Large intestine (tissue), 3 donors: ENCODE data around the gene CRISPLD2. TPM values are rescaled to one million over a fixed set of nuclear protein-coding genes. Genes with fewer than 3 reads are reported as not detected.
A peak's percentile ranks its signal among the peaks of the same experiment; 100 is the strongest.

ENCODE experiments used
- DNase-seq, 2 donors: peaks; one replicate each; pipeline versions ENCODE4 v3.0.0 to v3.0.0-alpha.2; 2013
- H3K27ac ChIP-seq: one replicate; pipeline ENCODE4 v1.5.1; 2013; ENCODE audit warnings: low read length
- H3K27me3 ChIP-seq: 2 replicates; pipeline ENCODE4 v1.6.1; 2013; ENCODE audit warnings: low read length; ENCODE audit not compliant: control insufficient read depth, insufficient read depth
- H3K36me3 ChIP-seq: 2 replicates; pipeline ENCODE4 v1.6.1; 2013; ENCODE audit warnings: low read length; ENCODE audit not compliant: control insufficient read depth, insufficient read depth
- H3K4me1 ChIP-seq: one replicate; pipeline ENCODE4 v1.6.1; 2013; ENCODE audit warnings: low read length; ENCODE audit not compliant: control insufficient read depth, insufficient read depth
- H3K4me3 ChIP-seq: one replicate; pipeline ENCODE4 v1.5.1; 2013; ENCODE audit warnings: low read length
- H3K9me3 ChIP-seq: one replicate; pipeline ENCODE4 v1.6.1; 2013; ENCODE audit warnings: mild to moderate bottlenecking, low read depth, low read length, moderate library complexity; ENCODE audit not compliant: control insufficient read depth
- WGBS: methylation state at CpG from one replicate; pipeline ENCODE4 v1.1.5; 2013; ENCODE audit warnings: low lambda C conversion rate; ENCODE audit not compliant: insufficient coverage; 5-methylcytosine and 5-hydroxymethylcytosine counted together
- polyA plus RNA-seq: library from polyadenylated mRNA; unstranded; fragments of 120-200 nt; gene quantifications from one replicate; pipeline ENCODE4 v1.2.1, GENCODE V29; 2013

CRISPLD2 gene
- polyA plus RNA-seq, 1 donor: 8.8 TPM

GRCh38 chr16:84919269-84919668, 99.5 kb downstream of the CRISPLD2 start:
- WGBS: 80% methylated on average over 1 of the region's 7 CpGs
- no peak overlapping the region for H3K4me3 ChIP-seq
- no peak for DNase-seq
- no peaks in the 10 kb centered on the region for H3K36me3 ChIP-seq
- H3K27me3 ChIP-seq: peaks cover 23% of the 10 kb centered on the region
- H3K27ac ChIP-seq: no peak overlapping the region
- H3K4me1 ChIP-seq: peaks cover 6% of the 10 kb centered on the region
- H3K9me3 ChIP-seq: no peaks in the 10 kb centered on the region

DNA sequence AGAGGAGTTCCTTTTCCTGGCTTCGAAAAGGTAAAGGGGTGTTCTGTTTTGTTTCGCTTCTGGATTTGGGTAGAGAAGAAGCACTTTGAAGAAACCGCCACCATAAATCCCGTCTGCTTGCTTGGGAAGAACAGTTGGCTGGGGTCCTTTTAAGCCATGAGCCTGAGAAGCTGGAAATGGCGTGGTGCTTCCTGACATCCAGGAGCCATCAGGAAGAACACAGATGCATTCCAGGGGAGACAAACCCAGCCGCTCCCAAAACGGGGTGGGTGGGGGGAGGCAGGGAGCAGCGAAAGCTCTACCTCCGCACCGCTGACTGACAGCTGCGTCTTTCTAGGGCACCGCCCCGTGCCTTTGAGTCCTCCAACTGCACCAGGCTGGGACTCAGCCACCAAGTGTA, 99.9 kb downstream of the CRISPLD2 start:
- no peak for DNase-seq
- Histone ChIP-seq H3K36me3 (no peaks in the 10 kb centered on the region), H3K9me3 (no peaks in the 10 kb centered on the region), H3K27me3 (peaks cover 23% of the 10 kb centered on the region), H3K4me3 (no peak overlapping the region), H3K4me1 (peaks cover 9% of the 10 kb centered on the region), H3K27ac (no peak overlapping the region)
- WGBS: no CpG with 5 or more reads among the region's 13 CpGs

DNA sequence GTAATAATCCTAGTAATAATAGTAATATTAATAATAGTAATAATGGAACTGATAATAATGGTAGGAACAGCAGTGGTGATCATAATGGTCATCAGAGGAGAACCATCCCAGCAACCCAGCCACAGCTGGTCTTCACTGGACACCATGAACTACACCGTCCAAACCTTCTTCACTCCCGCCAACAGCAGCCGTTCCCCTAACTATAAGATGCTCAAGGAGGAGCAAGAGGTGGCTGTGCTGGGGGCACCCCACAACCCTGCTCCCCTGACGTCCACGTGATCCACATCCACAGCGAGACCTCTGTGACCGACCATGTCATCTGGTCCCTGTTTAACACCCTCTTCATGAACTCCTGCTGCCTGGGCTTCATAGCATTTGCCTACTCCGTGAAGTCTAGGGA, 100.5 kb downstream of the CRISPLD2 start:
- Histone ChIP-seq H3K4me1 (peaks cover 13% of the 10 kb centered on the region), H3K9me3 (no peaks in the 10 kb centered on the region), H3K27ac (no peak overlapping the region), H3K4me3 (no peak overlapping the region), H3K36me3 (no peaks in the 10 kb centered on the region), H3K27me3 (peaks cover 22% of the 10 kb centered on the region)
- no peak for DNase-seq
- WGBS: no CpG with 5 or more reads among the region's 8 CpGs

GRCh38 chr16:84922351-84923120, 102.8 kb downstream of the CRISPLD2 start:
- WGBS: no CpG with 5 or more reads among the region's 19 CpGs
- H3K27me3 ChIP-seq: peaks cover 11% of the 10 kb centered on the region
- H3K4me3 ChIP-seq: no peak overlapping the region
- no peaks in the 10 kb centered on the region for H3K9me3 ChIP-seq
- H3K27ac ChIP-seq: peak overlapping the region; percentile 38
- no peaks in the 10 kb centered on the region for H3K36me3 ChIP-seq
- H3K4me1 ChIP-seq: peaks cover 13% of the 10 kb centered on the region
- peak; percentile 48 to 52 for DNase-seq

DNA sequence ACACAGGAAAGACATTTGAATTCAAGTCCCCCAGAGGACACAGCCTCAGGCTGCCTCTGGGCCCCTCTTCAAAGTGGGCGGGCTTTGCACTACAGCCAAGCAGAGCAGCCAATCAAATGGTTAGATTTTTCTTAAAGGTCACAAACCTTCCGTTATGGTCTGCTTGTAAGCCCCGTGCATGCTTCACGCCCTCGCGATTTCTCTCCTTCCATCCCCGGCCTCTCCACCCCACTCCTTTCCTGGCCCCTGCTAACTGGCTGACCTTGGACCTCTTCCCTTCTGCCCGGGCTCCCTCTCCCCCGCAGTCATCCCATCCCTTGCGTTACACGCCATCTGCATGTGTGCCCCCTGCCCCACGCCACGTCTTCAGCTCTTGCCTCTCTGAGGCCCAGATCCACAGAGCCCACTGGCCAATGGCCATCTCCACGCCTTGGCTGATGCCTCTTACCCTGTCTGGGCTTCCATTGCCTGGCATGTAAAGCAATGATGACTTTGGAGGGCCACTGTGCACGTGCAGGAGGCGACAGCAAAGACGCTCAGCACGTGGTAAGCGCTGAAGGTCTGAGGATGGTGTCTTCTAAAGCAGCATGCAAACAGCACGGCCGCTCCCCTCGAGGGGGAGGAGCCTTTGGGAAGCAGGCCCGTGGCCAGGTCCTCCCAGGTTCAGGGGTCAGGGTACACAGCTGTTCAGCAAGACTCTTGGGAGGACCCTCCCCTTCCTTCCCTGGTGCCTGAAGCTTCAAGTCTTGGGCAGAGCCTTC, 104.7 kb downstream of the CRISPLD2 start:
- Histone ChIP-seq H3K27me3 (no peaks in the 10 kb centered on the region), H3K27ac (no peak overlapping the region), H3K4me1 (peaks cover 13% of the 10 kb centered on the region), H3K9me3 (no peaks in the 10 kb centered on the region), H3K36me3 (no peaks in the 10 kb centered on the region), H3K4me3 (no peak overlapping the region)
- DNase-seq: peak in 1 of 2 donors; percentile 40
- WGBS: no CpG with 5 or more reads among the region's 23 CpGs

GRCh38 chr16:84925092-84925772, 105.4 kb downstream of the CRISPLD2 start:
- no peaks in the 10 kb centered on the region for H3K9me3 ChIP-seq
- no peak overlapping the region for H3K4me3 ChIP-seq
- no CpG with 5 or more reads among the region's 11 CpGs for WGBS
- H3K27me3 ChIP-seq: no peaks in the 10 kb centered on the region
- no peaks in the 10 kb centered on the region for H3K36me3 ChIP-seq
- DNase-seq: peak in 1 of 2 donors; percentile 31
- H3K27ac ChIP-seq: no peak overlapping the region
- H3K4me1 ChIP-seq: peaks cover 13% of the 10 kb centered on the region

- Histone ChIP-seq H3K4me1 (peaks cover 13% of the 10 kb centered on the region), H3K27ac (no peak overlapping the region), H3K36me3 (no peaks in the 10 kb centered on the region), H3K4me3 (no peak overlapping the region), H3K27me3 (no peaks in the 10 kb centered on the region), H3K9me3 (no peaks in the 10 kb centered on the region)
- no CpG with 5 or more reads among the region's 19 CpGs for WGBS
- no peak for DNase-seq
Measured at GRCh38 chr16:84925773-84926372, 106.1 kb downstream of the CRISPLD2 start.

- Histone ChIP-seq H3K9me3 (peaks cover 4% of the 10 kb centered on the region), H3K4me1 (peaks cover 13% of the 10 kb centered on the region), H3K4me3 (no peak overlapping the region), H3K27ac (no peak overlapping the region), H3K27me3 (no peaks in the 10 kb centered on the region), H3K36me3 (no peaks in the 10 kb centered on the region)
- DNase-seq: no peak
- 70% methylated on average over 4 of the region's 7 CpGs for WGBS
Measured at GRCh38 chr16:84926462-84926861, 106.7 kb downstream of the CRISPLD2 start.

GRCh38 chr16:84927621-84928591, 108.1 kb downstream of the CRISPLD2 start:
- Histone ChIP-seq H3K27ac (no peak overlapping the region), H3K9me3 (peaks cover 7% of the 10 kb centered on the region), H3K4me1 (peaks cover 8% of the 10 kb centered on the region), H3K27me3 (no peaks in the 10 kb centered on the region), H3K4me3 (no peak overlapping the region), H3K36me3 (no peaks in the 10 kb centered on the region)
- DNase-seq: no peak
- no CpG with 5 or more reads among the region's 34 CpGs for WGBS
